HG03432 (cell line): ENCODE data around the gene ABTB1.

Source experiments
- ATAC-seq: cut with Tn5 transposase; IDR thresholded peaks from one replicate; pipeline ENCODE4 v1.9.1; 2021; ENCODE audit warnings: mild to moderate bottlenecking, moderate library complexity; ENCODE audit not compliant: unreplicated experiment

The ABTB1 gene

DNA sequence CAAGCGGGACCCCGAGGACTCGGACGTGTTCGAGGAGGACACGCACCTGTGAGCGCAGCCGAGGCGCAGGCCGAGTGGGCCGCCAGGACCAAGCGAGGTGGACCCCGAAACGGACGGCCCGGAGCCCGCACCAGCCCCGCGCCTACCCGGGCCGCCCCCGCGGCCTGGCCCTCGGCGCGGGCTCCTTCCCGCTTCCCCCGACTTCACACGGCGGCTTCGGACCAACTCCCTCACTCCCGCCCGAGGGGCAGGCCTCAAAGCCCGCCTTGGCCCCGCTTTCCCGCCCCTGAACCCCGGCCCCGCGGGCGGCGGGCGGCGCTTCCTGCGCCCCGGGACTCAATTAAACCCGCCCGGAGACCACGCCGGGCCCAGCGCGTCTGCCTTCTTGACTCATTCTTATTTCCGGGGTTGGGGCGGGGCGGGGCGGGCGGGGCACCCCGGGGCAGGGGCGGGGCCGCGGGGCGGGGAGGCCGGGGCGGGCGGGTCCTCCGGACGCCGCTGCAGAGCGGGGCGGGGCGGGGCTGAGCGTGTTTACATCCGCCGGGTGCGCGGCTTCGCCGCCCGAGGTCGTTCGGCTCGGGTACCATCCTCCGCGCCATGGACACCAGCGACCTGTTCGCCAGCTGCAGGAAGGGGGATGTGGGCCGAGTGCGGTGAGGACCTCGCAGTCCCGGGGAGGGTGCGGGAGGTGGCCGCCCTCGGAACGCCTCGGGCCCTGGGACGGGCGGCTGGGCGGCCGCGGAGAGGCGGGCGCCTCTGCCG lies at the start of gene ABTB1:
ABTB1 (plus strand) TSS at position 524 of the 762 bp plus-strand sequence; CDS start at position 598, 74 bp downstream.
- peak; percentile 76 for ATAC-seq

DNA sequence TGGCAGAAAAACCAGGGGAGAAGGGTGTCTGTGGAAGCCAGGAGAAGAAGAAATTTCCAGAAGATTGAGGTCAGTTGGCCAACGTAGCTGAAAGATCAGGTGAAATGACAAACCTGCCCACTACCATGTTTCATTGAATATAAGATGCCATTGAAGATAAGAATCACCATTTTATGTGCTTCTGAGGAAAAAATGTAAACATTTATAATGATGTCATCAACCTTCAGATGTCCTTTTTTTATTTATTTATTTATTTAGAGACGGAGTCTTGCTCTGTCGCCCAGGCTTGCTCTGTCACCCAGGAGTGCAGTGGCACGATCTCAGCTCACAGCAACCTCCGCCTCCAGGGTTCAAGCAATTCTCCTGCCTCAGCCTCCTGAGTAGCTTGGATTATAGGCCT lies 48.7 kb upstream of the ABTB1 start:
- ATAC-seq: no peak

DNA sequence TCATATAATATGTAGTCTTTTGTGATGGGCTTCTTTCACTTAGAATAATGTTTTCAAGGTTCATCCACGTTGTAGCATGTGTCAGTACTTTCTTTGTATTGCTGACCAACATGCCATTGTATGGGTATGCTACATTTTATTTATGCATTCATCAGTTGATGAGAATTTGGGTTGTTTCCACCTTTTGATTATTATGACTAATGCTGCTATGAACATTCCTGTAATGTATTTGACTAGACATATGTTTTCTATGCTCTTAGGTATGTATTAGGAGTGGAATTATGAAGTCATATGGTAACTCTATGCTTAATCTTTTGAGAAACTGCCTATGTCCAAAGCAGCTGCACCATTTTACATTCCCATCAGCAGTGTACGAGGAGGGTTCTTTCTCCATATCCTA lies 46.9 kb upstream of the ABTB1 start:
- ATAC-seq: no peak

DNA sequence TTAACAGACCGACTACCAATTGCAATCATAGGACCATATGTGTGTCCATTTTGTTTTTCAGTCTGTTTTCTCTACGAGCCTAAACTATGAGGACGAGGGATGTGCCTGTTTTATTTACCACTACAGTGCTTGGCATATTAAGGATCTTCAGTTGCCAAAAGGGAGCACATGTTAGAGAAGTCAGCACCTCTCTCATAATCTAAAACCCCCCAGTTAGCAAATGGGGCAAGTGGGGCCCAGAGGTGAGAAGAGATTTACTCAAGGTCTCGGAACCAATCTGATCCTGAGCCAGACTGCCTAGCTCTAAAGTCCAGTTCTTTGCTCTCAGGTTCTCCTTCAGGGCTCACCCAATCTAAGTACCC lies 44.3 kb upstream of the ABTB1 start:
- no peak for ATAC-seq

DNA sequence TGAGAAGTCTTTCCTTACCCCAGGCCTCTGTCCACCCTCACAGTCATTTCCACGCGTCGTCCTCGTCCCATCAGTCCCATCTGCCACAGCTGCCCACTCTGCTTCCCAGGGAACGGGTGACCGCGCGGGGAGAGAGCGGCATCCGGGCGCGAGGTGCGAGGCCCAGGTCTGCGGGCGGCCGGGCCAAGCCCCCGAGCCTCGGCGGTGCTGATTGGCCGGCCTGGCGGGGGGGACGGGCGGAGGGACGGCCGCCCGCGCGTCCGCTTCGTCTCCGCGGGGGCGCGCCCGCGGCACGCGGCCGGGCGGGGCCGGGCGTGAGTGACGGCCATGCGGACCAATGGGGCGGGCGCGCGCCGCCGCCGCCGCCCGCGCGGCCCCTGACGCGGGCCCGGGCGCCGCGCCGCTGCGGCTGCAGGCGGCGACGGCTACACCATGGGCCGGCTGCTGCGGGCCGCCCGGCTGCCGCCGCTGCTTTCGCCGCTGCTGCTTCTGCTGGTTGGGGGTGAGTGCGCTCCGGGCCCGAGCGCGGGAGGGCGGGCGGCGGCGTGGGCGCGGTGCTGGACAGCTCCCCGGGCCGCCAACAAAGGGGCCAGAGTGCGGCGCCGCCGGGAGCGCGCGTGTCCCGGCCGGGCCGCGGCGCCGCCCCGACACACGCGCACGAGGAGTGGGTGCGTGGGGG lies 43.8 kb upstream of the ABTB1 start, which contains the start of gene PODXL2:
PODXL2 (plus strand) TSS at position 398 of the 679 bp plus-strand sequence; CDS start at position 433, 35 bp downstream.
- ATAC-seq: no peak

DNA sequence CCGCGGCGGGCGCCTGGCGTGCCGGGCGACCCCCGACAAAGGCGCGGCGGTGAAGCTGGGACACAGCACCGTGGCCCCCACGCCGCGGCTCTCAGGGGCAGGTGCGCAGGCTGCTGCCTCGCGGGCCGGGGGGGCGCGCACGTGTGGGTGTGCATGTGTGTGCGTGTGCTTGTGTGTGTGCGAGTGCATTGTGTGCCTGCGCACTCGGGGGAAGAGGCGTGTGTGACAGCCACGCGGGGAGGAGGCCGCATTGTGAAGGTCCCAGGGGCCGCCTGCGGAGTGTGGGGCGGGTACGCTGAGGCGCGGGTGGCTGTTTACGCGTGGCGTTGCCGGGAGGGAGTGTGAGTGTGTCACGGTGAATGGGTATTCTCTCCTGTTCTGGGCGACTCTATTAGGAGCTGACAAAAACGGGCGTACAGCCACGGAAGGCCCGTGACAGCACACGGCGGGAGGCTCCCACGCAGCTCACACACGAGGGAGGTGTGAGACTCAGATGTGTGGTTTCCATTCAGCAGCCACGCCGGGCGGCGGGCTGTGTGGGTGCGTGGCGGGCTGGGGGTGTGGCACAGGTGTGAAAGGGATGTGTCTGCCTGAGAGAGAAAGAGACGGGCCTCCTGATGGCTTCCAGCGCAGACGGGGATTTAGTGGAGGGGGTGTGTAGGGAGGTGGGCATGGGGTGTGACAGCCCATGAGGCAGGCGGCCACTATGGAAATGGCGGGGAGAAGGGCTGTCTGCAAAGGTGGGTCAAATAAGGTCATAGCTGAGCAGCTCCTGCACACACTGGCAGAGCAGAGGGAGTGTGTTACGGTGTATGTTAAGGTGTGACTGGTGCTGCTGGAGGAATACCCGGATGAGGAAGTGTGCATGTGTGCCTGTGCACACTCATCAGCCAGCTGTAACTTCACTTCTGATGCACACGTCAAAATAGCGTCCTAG lies 43.0 kb upstream of the ABTB1 start:
- ATAC-seq: no peak

DNA sequence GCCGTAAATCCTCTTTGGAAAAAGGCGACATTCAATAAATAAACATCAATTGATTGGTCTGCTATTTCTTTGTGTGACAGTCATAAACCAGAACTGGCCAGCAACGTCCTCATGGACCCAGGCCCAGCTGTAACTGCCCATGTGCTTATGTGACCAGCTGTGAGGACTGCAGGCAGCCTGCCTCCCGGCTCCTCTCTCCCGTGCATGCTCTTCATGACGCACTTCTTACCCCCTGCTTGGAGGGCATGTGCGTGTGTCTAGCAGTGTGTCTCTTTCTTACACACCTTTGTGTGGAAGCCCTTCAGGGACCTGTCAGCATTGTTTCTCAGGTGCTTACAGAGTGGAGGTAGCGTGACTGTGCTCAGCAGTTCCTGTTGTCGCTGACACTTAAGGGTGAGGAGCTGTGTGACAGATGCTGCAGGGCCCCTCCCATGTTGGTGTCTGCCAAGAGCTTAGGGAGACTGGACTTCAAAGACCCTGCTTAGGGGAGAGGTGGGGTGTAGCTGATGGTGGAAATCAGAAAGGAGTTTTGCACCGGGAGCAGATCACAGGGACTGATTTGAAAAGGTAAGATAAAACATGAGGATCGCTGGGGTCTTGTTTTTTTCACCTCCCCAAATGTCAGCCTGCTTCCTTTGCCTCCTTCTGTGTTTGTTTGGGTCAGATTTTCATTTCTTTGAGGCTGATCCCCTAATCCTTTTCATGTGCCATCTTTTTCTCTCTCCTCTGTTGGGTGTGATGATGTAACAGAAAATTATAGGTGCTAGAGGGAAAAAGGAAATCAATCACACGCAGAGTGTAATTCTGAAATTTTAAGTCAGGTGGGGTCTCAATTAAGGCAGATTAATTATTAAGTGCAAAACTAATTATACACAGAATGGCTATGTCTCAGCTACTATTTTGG lies 41.7 kb upstream of the ABTB1 start:
- no peak for ATAC-seq

DNA sequence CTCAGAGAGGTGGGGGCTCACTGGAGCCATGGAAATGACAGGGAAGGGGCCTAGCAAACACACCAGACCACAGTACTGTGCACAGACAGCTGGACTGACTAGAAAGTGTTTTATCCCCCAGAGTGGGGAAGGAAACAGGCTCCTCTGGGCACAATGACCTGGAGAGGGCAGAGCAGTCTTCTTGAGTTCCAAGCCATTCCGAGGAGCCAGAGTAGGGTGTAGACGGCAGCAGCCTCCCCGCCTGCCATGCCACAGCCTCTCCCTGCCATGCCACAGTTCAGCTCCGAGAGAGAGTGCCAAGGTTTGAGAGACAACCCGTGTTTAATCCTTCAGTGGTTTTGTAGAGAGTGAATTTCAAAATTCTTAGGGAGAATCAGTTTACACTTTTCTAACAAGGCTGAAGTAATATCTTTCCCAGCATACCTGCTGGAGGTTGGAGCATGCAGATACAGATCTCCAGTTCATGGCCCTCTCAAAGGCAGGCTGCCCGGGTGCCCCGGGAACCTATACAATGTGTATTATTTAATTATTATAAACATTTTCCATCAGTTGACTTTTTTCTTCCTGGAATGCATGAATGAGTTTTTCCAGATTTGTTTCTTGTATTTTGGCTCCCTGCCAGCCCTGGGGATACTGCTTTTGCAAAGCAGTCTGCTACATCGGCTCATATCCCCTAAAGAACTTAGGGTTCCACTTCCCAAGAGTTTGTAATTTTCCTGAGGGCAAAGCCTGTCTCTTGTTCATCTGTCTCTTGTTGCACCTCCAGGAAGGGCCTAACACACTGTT lies 40.5 kb upstream of the ABTB1 start:
- no peak for ATAC-seq

DNA sequence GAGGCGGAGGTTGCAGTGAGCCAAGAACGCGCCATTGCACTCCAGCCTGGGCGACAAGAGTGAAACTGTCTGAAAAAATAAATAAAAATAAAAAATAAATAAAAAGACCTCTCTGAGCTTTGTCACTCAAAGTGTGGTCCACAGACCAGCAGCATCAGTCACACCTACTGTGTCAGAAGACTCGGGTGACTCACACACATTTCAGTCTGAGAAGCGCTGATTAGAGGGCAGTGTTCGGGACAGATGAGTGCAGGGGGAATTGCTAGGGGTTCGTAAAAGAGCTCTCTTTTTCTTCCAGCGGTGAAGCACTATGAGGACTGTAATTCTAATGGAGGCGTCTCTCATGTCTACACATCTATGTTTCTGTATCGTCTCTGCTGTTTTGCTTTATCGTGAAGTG lies 38.1 kb upstream of the ABTB1 start:
- no peak for ATAC-seq

DNA sequence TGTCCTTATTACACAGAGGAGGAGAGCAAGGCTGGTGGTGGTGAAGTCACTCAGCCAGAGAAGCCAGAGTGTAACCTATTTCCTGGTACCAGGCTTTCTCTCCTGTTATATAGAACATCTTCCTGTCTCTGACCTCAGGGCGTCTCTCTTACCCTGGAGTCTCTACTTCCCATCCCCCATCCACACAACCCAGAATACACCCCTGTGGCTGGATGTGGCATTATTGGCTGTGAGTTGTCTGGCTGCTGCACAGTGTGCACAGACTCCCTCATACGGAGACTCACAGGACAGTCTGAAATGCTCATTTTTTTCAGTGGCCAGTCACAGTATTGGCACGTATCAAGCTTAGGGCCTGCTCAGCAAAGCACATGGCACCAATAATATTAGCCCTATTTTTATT lies 35.2 kb upstream of the ABTB1 start:
- ATAC-seq: no peak

DNA sequence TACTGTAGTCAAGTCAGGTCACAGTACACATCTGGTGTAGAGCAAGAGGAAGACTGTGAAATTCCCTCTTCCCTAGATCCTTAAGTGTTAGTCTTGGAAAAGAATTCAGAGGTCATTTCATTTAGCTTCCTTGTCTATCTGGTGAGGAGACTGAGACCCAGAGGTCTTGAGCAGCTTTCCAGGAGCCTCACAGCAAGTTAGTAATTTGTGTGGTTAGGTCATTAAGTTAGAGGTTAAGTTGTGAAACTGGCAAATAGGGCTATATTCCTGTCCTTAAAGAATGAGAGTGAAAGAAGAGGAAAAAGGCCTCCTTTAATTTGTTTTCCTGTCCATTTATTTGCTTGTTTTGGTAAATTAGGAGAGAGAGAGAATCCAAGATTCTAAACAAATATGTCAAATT lies 34.8 kb upstream of the ABTB1 start:
- no peak for ATAC-seq

DNA sequence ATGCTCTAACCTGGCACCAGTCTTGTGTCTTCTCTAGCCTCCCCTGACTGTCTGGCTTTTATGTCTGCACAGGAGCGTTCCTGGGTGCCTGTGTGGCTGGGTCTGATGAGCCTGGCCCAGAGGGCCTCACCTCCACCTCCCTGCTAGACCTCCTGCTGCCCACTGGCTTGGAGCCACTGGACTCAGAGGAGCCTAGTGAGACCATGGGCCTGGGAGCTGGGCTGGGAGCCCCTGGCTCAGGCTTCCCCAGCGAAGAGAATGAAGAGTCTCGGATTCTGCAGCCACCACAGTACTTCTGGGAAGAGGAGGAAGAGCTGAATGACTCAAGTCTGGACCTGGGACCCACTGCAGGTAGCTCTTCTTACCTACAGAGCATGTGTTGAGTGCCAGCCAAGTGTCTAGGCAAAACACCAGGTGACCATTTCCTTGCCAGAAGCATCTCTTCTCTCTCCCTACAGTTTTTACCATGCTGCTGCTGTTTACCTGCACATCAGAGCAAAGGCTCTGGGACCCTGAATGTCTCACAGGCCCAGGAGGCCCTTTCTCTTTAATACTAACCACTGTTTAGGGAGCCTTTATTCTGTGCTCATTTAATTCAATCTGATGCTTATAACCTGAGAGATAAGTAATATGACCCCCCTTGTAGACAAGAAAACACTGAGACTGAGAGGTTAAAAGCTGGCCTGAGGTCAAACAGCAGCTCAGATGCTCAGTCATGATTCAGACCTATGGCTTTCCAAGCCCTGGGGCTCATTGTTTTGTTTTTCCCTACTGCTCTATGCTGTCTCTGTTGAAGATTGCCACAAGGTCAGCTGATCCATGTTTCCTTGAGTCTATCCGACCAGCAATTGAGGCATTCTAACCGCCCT lies 33.3 kb upstream of the ABTB1 start:
- no peak for ATAC-seq

DNA sequence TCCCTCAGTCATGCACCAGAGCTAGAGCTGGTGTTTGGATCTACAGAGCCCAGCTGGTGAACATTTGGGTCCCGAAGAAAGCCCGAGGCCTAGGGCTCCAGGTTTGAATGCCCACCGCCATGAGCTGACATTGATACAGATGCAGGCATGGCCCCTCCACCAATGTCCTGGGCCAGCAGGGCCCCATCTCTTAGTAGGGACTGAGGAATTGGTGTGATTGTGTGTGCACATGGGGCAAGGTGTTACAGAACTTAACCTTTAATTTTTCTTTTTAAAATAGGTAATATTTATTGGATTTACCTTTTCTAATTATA lies 32.8 kb upstream of the ABTB1 start:
- ATAC-seq: no peak

DNA sequence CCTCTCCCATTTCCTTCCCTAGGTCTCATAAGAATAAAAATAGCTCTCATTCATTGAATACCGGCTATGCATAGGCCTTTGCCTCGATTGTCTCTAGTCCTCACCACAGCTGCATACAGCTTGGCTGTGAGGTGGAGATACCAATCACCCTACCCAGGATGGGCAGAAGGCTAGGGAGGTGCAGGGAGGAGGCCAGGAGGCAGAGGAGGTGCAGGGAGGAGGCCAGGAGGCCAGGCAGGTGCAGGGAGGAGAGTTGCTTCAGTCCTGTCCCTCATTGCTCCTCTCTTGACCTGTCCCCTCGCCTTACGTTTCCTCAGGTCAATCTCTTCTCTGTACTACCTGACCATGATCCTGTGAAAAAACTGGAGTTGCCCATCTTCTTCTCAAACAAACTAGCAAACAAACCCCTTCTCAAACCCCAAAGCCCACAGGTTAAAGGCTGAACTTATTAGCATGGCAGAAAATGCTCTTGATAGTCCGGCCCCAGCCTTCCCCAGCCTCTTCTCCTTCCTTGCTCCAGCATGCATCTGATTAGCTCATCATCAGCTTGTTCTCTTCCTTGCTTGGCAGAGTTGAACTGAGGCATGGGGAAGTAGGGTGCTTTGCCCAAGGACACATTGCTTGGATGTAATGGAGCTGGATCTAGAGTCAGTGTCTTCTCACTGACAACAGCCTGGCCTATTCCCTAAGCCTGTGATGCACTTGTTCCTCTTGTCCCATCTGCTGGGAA lies 27.9 kb upstream of the ABTB1 start:
- no peak for ATAC-seq

DNA sequence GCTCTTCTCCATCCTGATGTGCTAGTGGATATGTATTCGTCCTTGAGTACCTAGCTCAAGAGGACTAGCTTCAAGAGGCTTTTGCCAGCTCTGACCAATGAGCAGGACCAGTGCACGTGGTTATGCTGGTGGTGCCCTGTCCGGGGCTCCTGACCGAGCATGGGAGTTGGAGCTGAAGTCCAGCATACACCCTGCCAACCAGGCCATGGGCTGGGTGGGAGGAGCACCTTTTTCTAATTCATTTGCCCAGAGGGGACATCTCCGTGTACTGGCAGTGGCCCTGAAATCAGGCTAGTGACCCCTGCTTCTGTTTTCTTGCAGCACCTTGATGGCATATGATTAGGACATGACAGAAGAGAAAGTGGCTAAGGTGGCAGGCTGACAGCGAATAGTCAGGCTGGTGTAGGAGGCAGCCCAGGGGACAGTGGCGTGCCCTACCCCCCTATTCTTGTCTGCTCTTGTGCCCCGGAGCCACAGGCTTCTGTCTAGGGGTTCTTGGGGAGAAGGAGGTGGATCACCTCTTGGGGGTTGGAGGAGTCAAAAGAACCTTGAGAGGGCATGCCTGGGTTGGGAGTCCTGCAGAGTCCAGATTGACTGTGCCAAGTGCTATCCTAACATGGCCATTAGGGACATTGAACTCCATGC lies 27.3 kb upstream of the ABTB1 start:
- ATAC-seq: no peak

DNA sequence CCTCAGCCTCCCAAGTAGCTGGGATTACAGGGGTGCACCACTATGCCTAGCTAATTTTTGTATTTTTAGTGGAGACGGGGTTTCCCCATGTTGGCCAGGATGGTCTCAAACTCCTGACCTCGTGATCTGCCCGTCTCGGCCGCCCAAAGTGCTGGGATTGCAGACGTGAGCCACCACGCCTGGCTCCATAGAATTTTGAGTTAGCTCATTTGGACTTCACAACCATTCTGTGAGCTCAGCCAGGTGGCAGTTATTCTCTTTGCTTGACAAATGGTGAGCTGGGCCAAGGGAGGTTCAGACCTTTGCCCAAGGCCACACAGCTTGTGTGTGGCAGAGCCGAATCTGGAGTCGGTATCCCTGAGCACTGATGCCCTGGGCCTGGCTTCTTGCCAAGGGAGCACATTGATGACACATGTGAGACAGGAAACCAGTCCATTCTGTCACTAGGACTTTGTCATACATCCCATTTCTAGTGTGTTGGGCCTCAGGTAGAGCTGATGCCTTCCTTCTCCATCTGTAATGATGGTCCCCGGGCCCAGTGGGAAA lies 26.2 kb upstream of the ABTB1 start:
- ATAC-seq: no peak

DNA sequence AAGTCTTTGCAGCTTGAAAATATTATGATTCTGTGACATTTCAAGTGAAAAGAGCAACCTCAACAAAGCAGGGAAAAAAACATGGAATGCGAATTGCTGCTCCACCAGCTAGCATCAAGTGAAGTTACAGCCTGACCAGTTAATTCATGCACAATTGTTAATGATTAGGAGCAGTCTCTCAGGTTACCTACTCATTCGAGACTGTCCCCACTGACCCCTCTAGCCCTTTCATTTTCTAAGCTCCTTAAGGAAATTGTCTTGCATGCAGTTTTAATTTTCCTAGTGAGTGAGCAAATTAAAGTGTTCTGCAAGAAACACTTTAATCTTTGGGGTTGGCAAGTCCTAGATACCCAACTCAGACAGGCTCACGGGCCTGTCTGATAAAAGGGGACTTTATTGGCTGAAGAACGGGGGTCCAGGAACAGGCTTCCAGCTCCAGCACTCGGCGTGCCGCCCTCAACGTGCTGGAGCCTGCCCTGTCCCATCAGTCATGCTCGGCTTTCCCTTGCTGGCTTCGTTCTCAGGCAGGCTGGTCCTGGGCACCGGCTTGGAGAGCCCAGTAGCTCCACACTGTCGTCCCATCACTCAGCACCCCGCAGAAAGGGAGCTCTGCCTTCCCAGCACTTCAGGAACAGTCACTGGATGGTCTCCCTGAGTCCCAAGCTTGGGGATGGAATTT lies 25.4 kb upstream of the ABTB1 start:
- no peak for ATAC-seq
